Astrocyte of the hippocampus (primary cell): Measurements from ENCODE around the gene GADD45G.

ENCODE experiments used
- DNase-seq: peaks from one replicate; pipeline ENCODE4 v3.0.0; 2011; ENCODE audit warnings: low read depth, low spot score

Gene GADD45G

DNA sequence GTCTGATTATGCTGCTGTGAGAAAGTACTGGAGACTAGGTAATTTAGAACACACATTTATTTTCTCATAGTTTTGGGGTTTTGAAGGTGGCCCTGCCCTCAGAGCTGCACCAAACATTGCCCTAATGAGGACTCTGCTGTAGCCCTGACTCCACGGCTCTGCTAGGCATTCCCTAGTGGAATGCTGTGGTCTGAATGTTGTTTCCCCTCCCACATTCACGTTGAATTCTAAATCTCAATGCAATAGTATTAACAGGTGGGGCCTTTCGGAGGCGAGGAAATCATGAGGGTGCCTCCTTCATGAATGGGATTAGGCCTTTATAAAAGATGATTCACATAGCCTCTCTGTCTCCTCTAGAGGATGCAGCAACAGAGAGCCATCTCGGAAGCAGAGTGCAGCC, 25.7 kb downstream of the GADD45G start:
- peak; percentile 17 for DNase-seq

DNA sequence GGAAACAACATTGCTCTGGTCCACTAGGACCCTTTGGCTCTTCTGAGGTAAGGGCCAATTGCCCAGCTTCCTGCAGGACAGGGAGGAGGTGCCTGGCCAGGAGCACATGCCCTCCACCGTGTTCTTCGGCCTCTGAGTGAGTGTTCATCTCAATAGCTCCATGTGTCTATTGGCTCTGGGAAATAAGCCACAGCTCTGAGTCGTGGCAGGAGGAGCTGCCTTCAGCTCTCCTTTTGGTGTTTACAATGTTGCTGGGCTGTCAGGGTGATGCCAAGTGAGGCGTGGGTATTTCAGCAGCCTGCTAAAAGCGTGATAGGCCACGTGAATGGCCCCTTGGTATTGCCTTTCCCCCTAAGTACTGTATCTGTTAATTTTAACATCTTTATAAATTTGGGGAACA, 26.6 kb downstream of the GADD45G start:
- DNase-seq: no peak

DNA sequence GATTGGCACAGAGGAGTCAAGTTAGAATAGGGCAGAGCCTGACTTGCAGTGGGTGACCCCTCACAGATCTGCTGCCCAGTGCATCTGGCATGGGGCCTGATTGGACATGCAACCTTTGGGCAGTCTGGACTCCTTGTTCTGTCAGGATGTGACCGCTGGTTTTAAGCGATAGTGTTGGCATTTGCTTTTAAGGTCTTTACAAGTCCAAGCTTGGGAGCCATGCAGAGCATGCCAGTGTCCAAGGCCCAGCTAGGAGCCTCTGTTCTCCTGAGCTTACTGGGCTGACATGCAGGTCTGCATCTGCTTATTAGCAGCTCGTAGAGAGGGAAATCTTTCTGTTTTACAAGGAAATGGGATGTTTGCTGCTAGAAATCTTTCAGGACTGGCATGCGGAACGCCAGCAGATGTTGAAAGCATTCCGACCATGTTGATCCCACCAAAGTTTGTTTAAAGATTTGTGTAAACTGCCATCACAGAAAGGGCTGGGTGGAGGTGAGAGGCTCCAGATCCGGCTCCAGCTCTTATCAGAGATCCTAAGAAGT, 27.5 kb downstream of the GADD45G start:
- no peak for DNase-seq

DNA sequence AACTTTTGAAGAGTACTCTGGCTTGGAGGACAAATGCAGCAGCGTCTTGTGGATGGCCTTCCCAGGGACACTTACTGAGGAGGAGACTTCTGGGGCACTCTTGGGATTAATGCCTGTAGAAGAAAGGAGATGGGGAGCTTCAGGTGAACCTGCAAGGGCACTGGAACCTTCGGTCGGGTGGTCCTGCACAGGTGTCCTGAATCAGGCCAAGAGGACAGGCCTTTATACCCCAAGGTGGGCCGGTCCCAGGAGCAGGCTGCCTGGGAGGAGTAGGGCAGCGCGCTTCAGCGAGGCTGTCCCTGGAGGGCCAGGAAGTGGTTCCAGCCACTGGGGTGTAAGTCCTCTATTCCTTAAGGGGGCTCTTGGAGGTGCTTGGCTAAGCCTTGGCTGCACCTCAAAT, 27.9 kb downstream of the GADD45G start:
- no peak for DNase-seq

DNA sequence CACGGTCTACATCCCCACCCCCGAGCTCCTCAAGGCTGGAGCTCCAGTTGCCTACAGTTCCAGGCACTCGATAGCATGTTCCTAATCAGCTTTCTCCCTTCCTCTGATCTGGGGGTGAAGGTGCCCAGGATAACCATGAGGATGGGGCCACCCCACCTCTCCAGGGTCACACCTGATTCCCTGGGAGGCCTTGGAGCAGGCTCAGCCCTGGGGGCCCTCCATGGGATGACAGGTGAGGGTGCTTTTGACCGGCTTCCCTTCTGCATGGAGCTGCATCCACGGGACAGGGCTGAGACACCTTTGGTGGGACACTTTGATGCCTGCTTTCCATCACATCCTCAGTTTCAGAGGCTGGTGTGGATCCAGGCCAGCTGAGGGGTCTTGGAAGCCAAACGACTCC, 28.6 kb downstream of the GADD45G start:
- no peak for DNase-seq

DNA sequence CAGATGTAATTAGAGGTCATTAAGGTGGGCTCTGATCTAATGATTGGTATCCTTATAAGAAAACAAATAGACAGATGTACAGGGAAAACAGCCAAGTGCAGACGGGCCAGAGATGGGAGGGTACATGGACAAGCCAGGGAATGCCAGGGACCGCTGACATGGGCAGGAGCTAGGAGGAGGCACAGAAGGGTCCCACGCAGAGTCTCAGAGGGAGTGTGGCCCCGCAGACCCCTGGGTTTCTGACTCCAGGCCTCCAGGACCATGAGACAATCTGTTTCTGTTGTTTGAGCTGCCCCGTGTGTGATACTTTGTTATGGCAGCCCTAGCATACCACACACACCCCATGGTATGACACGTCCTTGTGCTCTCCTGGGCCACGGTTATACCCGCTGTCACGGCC, 29.1 kb downstream of the GADD45G start:
- no peak for DNase-seq

DNA sequence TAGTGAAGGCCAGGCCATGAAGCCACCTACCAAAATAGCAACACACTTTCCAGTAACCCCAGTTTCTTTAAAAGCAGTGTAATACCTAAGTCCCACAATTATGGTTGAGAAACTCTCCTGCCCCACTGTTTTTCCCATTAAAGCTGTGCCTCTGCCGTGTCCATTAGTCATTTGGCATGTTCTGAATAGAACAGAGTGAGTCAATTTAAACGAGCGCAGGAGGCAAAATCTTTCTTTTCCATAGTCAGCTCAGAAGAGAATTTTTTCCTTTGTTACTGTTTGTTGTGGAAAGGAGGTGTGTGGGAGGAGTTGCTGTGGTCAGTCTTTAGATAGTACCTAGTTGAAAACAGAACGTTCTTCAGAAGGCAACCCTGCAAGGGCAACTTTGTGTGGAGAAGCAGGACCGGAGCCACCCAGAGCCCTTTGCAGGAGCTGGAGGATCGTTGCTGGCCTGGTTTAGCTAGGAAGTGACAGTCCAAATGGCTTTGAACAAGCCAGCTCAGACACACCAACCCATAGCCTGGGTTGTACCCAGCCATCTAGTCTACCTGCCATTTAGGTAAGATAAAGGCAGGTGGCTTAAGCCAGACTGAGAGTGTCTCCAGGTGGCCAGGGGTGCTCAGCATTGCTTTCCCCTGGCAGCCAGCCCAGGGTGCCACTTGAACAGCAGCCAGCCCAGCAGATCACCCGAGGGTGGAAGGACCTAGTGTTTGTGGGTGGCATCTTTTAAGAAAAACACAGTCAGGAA, 30.4 kb downstream of the GADD45G start:
- DNase-seq: peak; percentile 88

DNA sequence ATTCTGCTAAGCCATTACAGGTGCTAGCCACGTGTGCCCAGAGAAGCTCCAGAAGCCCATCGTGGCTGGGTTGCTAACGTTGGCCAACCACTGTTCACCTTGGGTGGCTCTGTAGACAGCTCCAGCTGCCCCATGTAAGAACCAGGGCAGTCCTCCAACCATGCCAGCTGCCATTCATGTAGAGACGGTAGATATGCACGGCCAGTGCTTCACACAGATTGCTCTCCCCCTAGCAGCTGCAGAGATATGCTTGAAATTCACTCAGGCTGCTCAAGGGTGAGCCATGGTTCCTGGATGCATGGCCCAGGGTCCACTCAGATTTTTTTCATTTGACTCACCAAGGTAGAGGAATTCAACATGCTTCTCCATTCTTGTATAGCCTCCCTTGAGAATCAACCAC, 31.0 kb downstream of the GADD45G start:
- DNase-seq: peak; percentile 78

DNA sequence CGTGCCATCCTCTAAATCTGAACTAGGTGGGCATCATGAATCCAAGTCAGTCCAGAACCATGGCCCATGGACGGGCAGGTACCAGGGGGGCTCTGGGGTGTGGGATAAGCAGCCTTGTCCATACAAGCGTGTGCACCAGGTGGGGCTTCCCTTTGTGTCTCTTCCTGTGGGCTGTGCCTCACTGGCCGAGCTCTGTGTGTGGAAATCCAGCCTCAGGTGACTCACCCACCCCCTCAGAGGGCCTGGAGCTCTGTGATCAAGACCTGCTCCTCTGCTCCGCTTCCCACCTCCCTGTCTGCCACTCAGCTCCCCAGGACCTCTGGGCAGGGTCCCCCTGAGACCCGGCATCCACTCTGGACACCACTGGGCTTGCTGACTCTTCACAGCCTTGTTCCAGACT, 33.0 kb downstream of the GADD45G start:
- DNase-seq: peak; percentile 19

DNA sequence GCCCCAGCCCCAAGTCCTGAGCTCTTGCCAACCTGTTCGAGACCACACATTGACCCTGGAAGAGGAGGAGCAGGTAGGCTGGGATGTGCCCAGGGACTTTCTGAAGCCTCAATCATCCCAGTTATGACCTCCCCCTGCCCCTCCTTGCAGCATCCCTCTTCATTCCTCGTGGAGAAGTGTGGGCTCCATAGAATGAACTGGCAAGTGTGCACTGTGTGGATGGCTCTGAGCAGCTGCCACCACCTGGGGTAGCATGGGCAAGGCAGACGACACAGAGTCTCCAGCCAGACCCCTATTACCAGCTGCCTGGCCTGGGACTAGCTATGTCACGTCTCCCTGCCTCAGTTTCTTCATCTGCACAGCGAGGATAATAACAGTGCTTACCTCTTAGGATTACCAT, 33.5 kb downstream of the GADD45G start:
- DNase-seq: no peak

DNA sequence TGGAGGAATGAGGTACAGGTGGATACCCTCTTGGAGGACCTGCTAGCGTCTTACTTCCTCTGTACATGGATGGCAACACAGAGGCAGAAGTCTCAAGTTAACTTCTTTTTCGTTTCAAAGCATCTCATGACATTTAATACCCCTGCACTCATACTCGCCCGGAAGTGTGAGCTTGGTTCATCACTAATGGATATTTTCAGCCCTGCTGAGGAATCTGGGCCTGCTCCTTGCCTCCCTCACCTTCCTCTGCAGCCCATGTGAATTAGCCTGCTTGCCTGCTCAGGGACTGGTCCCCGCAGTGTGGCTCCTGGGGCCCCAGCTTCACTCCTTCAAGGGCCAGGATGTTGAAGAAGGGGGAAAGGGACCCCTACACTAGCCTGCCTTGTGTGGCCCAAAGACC, 34.1 kb downstream of the GADD45G start:
- DNase-seq: no peak

DNA sequence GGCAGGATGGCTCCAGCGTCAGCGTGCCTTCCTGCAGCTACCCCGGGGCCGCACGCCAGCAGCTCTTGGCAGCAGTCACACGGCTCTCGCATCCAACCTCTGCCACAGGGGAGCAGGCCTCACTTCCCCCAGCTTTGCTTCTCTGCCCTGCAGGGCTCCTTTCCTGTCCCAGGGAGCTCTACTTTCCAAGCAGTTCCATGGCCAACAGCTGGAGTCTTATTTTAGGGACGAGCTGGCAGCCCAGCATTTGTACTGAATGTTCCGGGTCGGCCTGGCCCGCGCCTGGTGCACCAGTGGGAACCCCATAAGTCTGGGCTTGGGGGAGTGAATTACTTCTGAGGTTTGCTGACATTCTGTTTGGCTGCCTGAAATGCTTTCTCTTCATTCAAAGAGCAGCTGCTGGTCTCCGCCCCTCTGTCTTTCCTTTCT, 34.6 kb downstream of the GADD45G start:
- DNase-seq: no peak

DNA sequence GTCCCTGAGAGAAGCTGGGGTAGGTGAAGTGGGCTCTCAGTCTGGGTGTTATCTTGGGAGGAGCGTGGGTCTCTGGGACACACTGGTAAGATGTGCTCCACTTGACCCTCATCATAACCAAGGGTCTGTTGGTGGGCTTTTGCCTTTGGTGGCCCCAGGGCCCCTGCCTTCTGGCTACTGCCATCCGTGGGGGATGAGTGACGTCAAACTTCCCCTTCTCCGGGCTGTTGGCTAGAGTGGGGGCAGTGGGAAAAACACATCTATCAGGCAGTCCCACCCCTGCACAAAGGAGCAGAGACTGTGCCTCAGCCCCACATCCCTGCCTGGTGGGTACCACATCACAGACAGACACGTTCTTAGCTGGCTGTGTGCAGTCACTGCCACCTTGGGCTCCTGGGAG, 35.1 kb downstream of the GADD45G start:
- DNase-seq: no peak

DNA sequence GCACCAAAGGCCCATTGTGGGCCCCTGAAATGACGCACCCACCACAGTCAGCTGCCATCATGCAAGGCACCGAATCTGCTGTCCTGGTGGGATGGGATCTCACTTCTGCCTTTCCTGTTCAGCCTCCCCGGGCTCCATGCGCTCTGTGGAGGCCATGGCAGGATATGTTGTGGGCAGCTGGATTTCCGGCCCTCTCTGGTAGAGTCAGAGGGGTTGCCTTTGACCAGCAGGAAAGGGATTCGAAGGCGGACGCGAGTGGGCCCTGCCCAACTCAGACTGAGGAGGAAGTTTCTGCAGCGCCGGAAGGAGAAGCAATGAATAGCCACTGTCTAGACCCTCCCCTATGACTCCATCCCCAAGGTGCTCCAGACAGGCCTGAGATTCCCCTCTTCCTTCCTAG, 35.5 kb downstream of the GADD45G start:
- DNase-seq: no peak

DNA sequence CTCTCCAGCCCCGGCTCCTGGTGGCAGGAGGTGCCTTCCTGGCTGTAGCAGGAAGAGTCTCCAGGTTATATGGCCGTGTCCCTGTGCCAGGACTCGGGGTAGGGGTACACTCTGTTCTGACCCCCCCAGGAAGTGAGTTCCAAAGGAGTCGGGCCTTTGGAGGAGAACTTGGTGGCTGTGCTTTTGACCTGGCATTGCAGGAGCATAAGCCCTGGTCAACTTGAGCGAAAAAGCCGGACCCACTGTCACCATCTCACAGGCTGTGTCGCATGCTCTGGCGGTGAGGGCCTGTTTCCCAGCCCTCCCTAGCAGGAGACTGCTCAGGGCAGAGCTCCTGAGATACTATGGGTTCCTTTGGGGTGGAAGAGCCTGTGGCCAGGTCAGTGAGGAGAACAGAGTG, 36.0 kb downstream of the GADD45G start:
- DNase-seq: no peak

DNA sequence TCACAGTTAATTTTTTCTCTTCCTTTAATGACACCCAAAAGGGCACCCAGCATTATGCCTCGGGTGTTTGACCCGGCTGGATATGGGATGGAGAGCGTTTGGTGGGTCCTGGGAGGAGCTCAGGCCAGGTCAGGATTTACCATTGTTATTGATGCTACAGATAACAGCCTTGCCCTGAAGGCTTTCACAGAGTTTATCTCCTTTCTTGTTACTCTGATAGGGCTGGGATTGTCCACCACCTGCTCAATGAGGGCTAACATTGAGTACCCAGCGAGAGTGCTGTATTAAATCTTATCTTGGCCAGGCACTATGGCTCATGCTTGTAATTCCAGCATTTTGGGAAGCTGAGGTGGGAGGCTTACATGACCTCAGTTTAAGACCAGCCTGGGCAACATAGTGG, 37.2 kb downstream of the GADD45G start:
- DNase-seq: no peak

DNA sequence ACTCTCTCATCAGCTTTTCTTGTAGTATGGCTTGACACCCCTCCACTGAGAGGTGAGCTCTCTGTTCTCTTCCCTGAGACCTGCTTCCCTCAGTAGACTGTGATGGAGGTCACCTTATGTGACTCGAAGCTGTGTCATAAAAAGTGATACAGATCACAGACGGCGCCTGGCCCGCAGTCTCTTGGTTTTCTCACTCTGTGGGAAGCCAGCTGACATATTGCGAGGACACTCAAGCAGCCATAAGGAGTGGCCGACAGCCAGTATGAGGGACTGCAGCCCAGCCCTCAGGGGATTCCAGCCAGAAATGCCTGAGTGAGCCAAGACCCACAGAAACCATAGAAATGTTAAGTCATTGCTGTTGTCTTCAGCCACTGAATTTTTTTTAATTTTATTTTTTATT, 38.0 kb downstream of the GADD45G start:
- DNase-seq: peak; percentile 20

DNA sequence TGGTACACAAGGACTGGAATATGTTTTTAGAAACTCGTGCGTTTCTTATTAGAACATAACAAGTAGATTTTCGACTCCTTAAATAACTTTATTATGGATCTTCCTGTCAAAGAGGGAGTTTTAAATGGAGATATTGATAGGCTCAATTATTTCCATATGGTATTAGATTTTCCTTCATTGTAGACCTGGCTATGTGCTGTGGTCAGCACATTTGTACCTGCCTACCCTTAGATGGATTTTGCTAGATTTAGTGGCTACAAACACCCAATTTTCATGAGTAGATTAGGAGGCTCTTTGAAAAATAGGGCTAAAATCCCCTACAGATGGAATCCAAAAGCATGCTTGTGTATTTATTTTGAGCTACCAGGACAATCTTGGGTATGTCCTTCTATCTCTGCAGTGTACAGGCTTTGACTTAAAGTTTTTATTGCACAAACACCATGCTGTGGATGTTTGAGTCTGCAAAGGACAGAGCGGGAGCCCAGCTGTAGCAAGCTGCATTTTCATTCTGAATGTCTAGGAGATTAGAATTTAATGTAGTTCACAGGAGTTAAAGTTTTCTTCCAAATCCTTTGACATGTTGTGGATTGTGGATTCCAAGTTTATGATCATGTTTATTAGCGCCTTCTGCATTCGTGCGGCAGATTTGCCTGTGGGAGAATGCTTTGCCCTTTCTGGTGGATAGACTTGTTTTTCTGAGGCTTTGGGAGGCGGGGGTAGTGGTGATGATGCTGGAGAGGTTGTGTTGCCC, 41.6 kb downstream of the GADD45G start:
- no peak for DNase-seq

DNA sequence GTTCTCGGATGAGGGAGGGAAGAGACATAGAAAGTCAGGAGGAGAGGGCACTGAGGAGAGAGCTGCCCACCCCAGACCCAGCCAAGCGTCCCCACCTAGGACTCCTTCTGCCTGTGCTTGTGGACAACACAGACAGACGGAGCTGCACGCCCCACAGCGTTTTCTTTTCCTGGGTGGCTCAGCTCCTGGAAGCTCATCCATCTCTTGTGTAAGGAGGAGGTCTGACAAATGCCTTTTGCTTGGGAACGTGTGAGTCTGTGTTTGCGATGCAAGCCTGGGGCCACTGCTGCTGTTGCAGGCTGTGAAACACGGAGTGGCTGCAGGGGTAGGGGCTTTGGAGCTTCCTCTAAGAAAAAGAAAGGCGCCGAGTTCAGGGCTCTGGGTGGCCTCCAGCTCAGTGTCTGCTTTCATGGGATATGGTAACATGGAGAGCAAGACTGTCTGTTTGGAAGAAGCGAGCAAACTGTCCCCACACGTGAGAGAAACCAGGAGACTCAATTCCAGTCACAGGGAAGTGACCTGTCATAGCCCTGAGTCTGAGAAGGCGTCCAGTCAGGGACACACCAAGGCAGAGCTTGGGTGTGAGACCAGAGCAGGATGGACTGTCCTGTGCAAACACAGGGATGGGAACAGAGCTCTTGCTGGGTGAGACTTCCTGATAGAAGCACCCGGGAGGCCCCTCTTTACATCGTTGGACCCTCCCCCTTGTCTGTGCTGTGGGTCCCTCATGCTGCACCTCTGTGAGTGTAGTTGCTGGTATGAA, 42.7 kb downstream of the GADD45G start:
- no peak for DNase-seq

DNA sequence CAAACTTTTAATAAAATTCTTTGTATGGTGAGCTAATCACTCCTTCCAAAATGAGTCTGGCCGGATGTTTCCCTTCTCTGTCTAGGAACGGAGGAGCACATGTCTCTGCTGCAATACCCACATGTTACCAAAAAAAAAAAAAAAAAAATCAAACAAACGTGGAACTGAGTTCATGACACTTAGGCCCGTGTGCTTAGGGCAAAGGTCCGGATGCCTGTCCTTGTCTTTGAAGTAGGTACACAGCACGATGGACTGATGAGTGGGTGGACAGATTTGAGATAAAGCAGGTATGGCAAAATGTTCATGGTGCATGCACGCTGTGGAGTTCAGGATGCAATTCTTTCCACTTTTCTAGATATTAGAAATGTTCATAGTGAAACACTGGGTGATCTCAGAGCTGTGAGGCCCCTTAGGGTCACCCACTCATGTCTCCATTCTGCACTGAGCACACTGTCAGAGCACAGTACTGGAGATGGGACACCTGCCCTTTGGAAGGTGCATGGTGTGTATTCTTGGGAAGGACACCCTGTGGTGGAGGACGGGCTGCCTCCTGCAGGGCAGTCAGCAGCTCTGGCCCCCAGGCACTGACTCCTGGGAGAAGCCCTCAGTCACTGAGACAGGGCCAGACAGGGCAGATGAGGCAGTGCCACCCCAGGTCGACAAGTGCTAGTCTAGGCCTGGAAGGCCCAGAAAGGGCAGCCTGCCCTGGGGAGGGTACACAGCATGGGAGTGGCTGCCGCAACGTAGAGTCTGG, 43.6 kb downstream of the GADD45G start:
- no peak for DNase-seq

DNA sequence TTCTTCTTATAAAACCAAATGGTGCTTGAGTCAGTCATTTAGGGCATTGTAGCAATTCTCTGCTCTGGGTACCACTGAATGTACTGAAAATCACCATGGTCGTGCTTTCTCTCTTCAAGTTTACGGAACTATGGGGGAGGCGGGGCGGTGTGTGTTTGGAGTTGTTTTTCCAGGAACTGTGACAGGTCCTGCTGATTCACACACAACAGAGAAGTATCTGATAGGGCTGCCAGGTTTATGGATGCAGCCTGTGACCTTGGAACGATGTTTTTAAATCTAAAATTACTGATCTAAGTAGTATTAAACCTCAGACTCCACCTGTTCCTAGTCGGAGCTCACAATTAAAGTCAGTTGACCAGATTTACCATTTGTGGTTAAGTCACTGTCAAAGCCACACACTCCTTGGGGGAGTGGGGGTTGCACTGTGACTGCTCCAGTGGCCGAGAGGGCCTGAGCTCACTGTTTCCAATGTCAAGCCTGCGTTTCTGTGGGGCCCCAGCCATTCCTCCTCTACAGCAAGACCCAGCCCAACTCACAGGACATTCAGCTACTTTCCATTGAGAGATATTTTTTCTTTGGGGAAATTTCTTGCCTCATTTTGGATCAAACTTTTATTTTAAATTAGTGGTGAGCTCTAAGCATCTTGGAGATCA, 44.4 kb downstream of the GADD45G start:
- DNase-seq: no peak
